ENCODE data around the gene ABHD17C.
"Not testable (repeated sequence)": the region's sequence is repeated elsewhere in the genome, so short reads cannot be mapped to it uniquely, and the experiment has no call there.

ABHD17C gene

DNA sequence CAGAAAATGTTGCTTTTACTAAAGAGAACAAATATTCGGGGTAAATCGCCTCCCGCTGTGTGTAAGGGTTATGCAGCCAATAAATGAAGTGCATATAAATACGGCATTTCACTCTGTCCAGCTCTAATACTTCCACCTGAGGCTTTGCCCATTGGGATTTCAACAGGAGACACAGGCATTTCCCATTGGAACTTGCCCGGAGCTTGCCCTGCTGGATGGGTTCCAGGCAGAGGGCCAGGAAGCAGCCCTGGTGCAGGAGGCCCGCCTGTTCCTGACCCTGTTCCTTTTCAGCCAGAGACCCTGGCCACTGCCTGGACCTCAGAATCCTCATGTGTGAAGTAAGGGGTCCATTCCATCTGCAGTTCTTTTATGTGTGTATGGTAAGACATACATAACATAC is 66.6 kb downstream of the ABHD17C start:
- Histone ChIP-seq H3F3A (ENCODE audit: insufficient read depth, low read length) (no peaks in the 10 kb centered on the region), H3K9me2 (replicated peaks; ENCODE audit: insufficient read depth, low read length) (no peaks in the 10 kb centered on the region), H3K27me3 (replicated peaks; ENCODE audit: insufficient read depth, low read length) (no peaks in the 10 kb centered on the region), H4K20me1 (ENCODE audit: insufficient read depth, low read length) (no peaks in the 10 kb centered on the region), H3K4me2 (ENCODE audit: low read depth, low read length) (no peak overlapping the region), H3K79me2 (ENCODE audit: low read length) (no peaks in the 10 kb centered on the region), H3K27ac (ENCODE audit: low read length) (no peak overlapping the region), H3K9ac (ENCODE audit: low read length) (no peak overlapping the region), H3K36me3 (replicated peaks; ENCODE audit: insufficient read depth, low read length) (no peaks in the 10 kb centered on the region), H3K4me3 (ENCODE audit: low read length) (no peak overlapping the region), H2AFZ (ENCODE audit: low read length) (no peak overlapping the region), H3K4me1 (ENCODE audit: low read length) (no peaks in the 10 kb centered on the region), H3K9me3 (replicated peaks; ENCODE audit: insufficient read depth, low read length) (no peaks in the 10 kb centered on the region)
- TF ChIP-seq, protein P1, sequence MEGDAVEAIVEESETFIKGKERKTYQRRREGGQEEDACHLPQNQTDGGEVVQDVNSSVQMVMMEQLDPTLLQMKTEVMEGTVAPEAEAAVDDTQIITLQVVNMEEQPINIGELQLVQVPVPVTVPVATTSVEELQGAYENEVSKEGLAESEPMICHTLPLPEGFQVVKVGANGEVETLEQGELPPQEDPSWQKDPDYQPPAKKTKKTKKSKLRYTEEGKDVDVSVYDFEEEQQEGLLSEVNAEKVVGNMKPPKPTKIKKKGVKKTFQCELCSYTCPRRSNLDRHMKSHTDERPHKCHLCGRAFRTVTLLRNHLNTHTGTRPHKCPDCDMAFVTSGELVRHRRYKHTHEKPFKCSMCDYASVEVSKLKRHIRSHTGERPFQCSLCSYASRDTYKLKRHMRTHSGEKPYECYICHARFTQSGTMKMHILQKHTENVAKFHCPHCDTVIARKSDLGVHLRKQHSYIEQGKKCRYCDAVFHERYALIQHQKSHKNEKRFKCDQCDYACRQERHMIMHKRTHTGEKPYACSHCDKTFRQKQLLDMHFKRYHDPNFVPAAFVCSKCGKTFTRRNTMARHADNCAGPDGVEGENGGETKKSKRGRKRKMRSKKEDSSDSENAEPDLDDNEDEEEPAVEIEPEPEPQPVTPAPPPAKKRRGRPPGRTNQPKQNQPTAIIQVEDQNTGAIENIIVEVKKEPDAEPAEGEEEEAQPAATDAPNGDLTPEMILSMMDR (IDR thresholded peaks at IDR 0.05; ENCODE audit: low read length), result no peak
- TF ChIP-seq EZH2phosphoT487 (IDR thresholded peaks at IDR 0.05; ENCODE audit: low read length), result no peak
- no peak for TF ChIP-seq EZH2 (optimal IDR thresholded peaks at IDR 0.05; ENCODE audit: low read depth, low read length)
- DNase-seq, result no peak

DNA sequence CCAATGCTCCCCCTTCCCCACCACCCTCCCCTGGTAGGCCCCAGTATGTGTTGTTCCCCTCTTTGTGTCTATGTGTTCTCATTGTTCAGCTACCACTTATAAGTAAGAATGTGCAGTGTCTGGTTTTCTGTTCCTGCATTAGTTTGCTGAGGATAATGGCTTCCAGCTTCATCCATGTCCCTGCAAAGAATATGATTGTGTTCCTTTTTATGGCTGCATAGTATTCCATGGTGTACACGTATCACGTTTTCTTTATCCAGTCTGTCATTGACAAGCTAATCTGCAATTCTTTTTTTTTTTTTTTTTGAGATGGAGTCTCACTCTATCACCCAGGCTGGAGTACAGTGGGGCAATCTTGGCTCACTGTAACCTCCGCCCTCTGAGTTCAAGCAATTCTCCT is 68.1 kb downstream of the ABHD17C start:
- not testable (repeated sequence) for H3K4me1 ChIP-seq (ENCODE audit: low read length); H3K27ac ChIP-seq (ENCODE audit: low read length); DNase-seq; H3K27me3 ChIP-seq (replicated peaks; ENCODE audit: insufficient read depth, low read length); H3K4me2 ChIP-seq (ENCODE audit: low read depth, low read length); H3K36me3 ChIP-seq (replicated peaks; ENCODE audit: insufficient read depth, low read length); H3K9ac ChIP-seq (ENCODE audit: low read length); H3K9me3 ChIP-seq (replicated peaks; ENCODE audit: insufficient read depth, low read length); H2AFZ ChIP-seq (ENCODE audit: low read length); H3K79me2 ChIP-seq (ENCODE audit: low read length); H3F3A ChIP-seq (ENCODE audit: insufficient read depth, low read length); H3K9me2 ChIP-seq (replicated peaks; ENCODE audit: insufficient read depth, low read length); H3K4me3 ChIP-seq (ENCODE audit: low read length); H4K20me1 ChIP-seq (ENCODE audit: insufficient read depth, low read length)

- H3K4me3 ChIP-seq (ENCODE audit: low read length), result no peak overlapping the region
- no peak overlapping the region for H3K27ac ChIP-seq (ENCODE audit: low read length)
- no peak for DNase-seq
- H3K27me3 ChIP-seq (replicated peaks; ENCODE audit: insufficient read depth, low read length), result no peaks in the 10 kb centered on the region
- H4K20me1 ChIP-seq (ENCODE audit: insufficient read depth, low read length), result no peaks in the 10 kb centered on the region
- H3K4me1 ChIP-seq (ENCODE audit: low read length), result no peaks in the 10 kb centered on the region
- no peak overlapping the region for H3K4me2 ChIP-seq (ENCODE audit: low read depth, low read length)
- no peaks in the 10 kb centered on the region for H3F3A ChIP-seq (ENCODE audit: insufficient read depth, low read length)
- H3K79me2 ChIP-seq (ENCODE audit: low read length), result no peaks in the 10 kb centered on the region
- H3K9me2 ChIP-seq (replicated peaks; ENCODE audit: insufficient read depth, low read length), result no peaks in the 10 kb centered on the region
- H2AFZ ChIP-seq (ENCODE audit: low read length), result no peak overlapping the region
- H3K36me3 ChIP-seq (replicated peaks; ENCODE audit: insufficient read depth, low read length), result no peaks in the 10 kb centered on the region
- H3K9me3 ChIP-seq (replicated peaks; ENCODE audit: insufficient read depth, low read length), result no peaks in the 10 kb centered on the region
- H3K9ac ChIP-seq (ENCODE audit: low read length), result no peak overlapping the region
- TF ChIP-seq, protein P1 (IDR thresholded peaks at IDR 0.05; ENCODE audit: low read length), result no peak
- TF ChIP-seq EZH2 (optimal IDR thresholded peaks at IDR 0.05; ENCODE audit: low read depth, low read length) (no peak), EZH2phosphoT487 (IDR thresholded peaks at IDR 0.05; ENCODE audit: low read length) (no peak)
Measured at GRCh38 chr15:80764535-80764934, 69.4 kb downstream of the ABHD17C start.

GRCh38 chr15:80766275-80766674 is 71.2 kb downstream of the ABHD17C start:
- H3K27me3 ChIP-seq (replicated peaks; ENCODE audit: insufficient read depth, low read length), result no peaks in the 10 kb centered on the region
- H3K27ac ChIP-seq (ENCODE audit: low read length), result no peak overlapping the region
- TF ChIP-seq EZH2phosphoT487 (IDR thresholded peaks at IDR 0.05; ENCODE audit: low read length) (no peak), EZH2 (optimal IDR thresholded peaks at IDR 0.05; ENCODE audit: low read depth, low read length) (no peak)
- TF ChIP-seq, protein P1 (IDR thresholded peaks at IDR 0.05; ENCODE audit: low read length), result no peak
- no peaks in the 10 kb centered on the region for H3K9me3 ChIP-seq (replicated peaks; ENCODE audit: insufficient read depth, low read length)
- H3K36me3 ChIP-seq (replicated peaks; ENCODE audit: insufficient read depth, low read length), result no peaks in the 10 kb centered on the region
- H4K20me1 ChIP-seq (ENCODE audit: insufficient read depth, low read length), result no peaks in the 10 kb centered on the region
- no peaks in the 10 kb centered on the region for H3K9me2 ChIP-seq (replicated peaks; ENCODE audit: insufficient read depth, low read length)
- no peak overlapping the region for H3K4me3 ChIP-seq (ENCODE audit: low read length)
- no peaks in the 10 kb centered on the region for H3F3A ChIP-seq (ENCODE audit: insufficient read depth, low read length)
- H3K79me2 ChIP-seq (ENCODE audit: low read length), result no peaks in the 10 kb centered on the region
- DNase-seq, result no peak
- H2AFZ ChIP-seq (ENCODE audit: low read length), result no peak overlapping the region
- no peaks in the 10 kb centered on the region for H3K4me1 ChIP-seq (ENCODE audit: low read length)
- no peak overlapping the region for H3K4me2 ChIP-seq (ENCODE audit: low read depth, low read length)
- H3K9ac ChIP-seq (ENCODE audit: low read length), result no peak overlapping the region

Measured in MM.1S (cell line).